Vagina (tissue), 2 donors: ENCODE results near the gene TBX15.

Experiments used
- POLR2A ChIP-seq, 2 donors: fragments of 450-650 bp; IDR thresholded peaks; one replicate each; pipeline ENCODE4 v1.6.1; 2017; ENCODE audit warnings: antibody characterized with exemption in 2 of 2, mild to moderate bottlenecking in 2 of 2, moderate library complexity in 2 of 2
- TF ChIP-seq, protein P1 (sequence below), 3 experiments: fragments of 450-650 bp in 2 of 3; fragments of 200-600 bp in 1 of 3; sonication (generic) in 1 of 3; IDR thresholded peaks; one replicate each; pipeline ENCODE4 v1.5.1; 2017 to 2019; ENCODE audit warnings: antibody characterized with exemption in 3 of 3, mild to moderate bottlenecking in 2 of 3, moderate library complexity in 2 of 3

- TF ChIP-seq, protein P1, sequence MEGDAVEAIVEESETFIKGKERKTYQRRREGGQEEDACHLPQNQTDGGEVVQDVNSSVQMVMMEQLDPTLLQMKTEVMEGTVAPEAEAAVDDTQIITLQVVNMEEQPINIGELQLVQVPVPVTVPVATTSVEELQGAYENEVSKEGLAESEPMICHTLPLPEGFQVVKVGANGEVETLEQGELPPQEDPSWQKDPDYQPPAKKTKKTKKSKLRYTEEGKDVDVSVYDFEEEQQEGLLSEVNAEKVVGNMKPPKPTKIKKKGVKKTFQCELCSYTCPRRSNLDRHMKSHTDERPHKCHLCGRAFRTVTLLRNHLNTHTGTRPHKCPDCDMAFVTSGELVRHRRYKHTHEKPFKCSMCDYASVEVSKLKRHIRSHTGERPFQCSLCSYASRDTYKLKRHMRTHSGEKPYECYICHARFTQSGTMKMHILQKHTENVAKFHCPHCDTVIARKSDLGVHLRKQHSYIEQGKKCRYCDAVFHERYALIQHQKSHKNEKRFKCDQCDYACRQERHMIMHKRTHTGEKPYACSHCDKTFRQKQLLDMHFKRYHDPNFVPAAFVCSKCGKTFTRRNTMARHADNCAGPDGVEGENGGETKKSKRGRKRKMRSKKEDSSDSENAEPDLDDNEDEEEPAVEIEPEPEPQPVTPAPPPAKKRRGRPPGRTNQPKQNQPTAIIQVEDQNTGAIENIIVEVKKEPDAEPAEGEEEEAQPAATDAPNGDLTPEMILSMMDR (IDR thresholded peaks at IDR 0.05) = no peak
- TF ChIP-seq POLR2A (IDR thresholded peaks at IDR 0.05) = no peak
Measured at GRCh38 chr1:118984722-118985639, 3.2 kb downstream of the TBX15 start.
